PC-9 (cell line): Measurements from ENCODE around the gene MSH2.

Experiments used
- CTCF ChIP-seq: fragments of 200-600 bp; sonication (generic); conservative IDR thresholded peaks from 2 replicates; pipeline ENCODE4 v1.6.1; 2017; ENCODE audit warnings: mixed run types, antibody characterized with exemption, mild to moderate bottlenecking, moderate library complexity
- EZH2 ChIP-seq: fragments of 200-600 bp; sonication (generic); IDR thresholded peaks from 2 replicates; pipeline ENCODE4 v1.8.0; 2017; ENCODE audit warnings: antibody characterized with exemption, low read depth

- TF ChIP-seq CTCF (no peak), EZH2 (no peak)
Measured at GRCh38 chr2:47379384-47379783, 23.6 kb upstream of the MSH2 start.
